Tibial nerve (tissue), 4 donors: ENCODE results near the gene ELAC2.

ENCODE experiments used
- CTCF ChIP-seq, 5 experiments: fragments of 200-600 bp in 3 of 5; fragments of 450-650 bp in 2 of 5; sonication (generic) in 3 of 5; IDR thresholded peaks; one replicate each; pipeline ENCODE4 v1.5.1; 2016 to 2019; ENCODE audit warnings: antibody characterized with exemption in 5 of 5, mild to moderate bottlenecking in 3 of 5, moderate library complexity in 2 of 5
- EP300 ChIP-seq, 2 donors: sonication (generic); formaldehyde crosslinking; IDR thresholded peaks; one replicate each; pipeline ENCODE4 v1.6.1; 2017; ENCODE audit warnings: antibody characterized with exemption in 2 of 2, mild to moderate bottlenecking in 1 of 2
- POLR2A ChIP-seq, 2 donors: fragments of 450-650 bp; IDR thresholded peaks; one replicate each; pipeline ENCODE4 v1.6.1; 2017; ENCODE audit warnings: antibody characterized with exemption in 2 of 2, mild to moderate bottlenecking in 2 of 2, moderate library complexity in 2 of 2

- TF ChIP-seq POLR2A (IDR thresholded peaks at IDR 0.05) (no peak), CTCF (IDR thresholded peaks at IDR 0.05) (no peak), EP300 (IDR thresholded peaks at IDR 0.05) (no peak)
Observed at GRCh38 chr17:12982224-12982623, 35.6 kb downstream of the ELAC2 start.
